ENCODE data around the gene TTLL3.
"Not testable (repeated sequence)": the region's sequence is repeated elsewhere in the genome, so short reads cannot be mapped to it uniquely, and the experiment has no call there.

Gene TTLL3

GRCh38 chr3:9809615-9810432, at the start of gene TTLL3:
TSS of gene TTLL3 (plus strand) at chr3:9810262. CDS start at chr3:9810662, 400 bp downstream.
- peak; percentile 84 for DNase-seq (ENCODE audit: low spot score)

- DNase-seq (ENCODE audit: low spot score) = no peak
These were observed 49.1 kb upstream of the TTLL3 start for GRCh38 chr3:9760779-9761505.

GRCh38 chr3:9761919-9762318, 48.1 kb upstream of the TTLL3 start:
- DNase-seq (ENCODE audit: low spot score) = no peak

GRCh38 chr3:9762871-9763270, 47.2 kb upstream of the TTLL3 start:
- DNase-seq (ENCODE audit: low spot score) = no peak

- DNase-seq (ENCODE audit: low spot score) = no peak
These were observed 44.2 kb upstream of the TTLL3 start for GRCh38 chr3:9765865-9766264.

GRCh38 chr3:9767418-9767817, 42.6 kb upstream of the TTLL3 start:
- DNase-seq (ENCODE audit: low spot score) = no peak

GRCh38 chr3:9768141-9768775, 41.8 kb upstream of the TTLL3 start:
- DNase-seq (ENCODE audit: low spot score) = no peak

- no peak for DNase-seq (ENCODE audit: low spot score)
These were observed 41.0 kb upstream of the TTLL3 start for GRCh38 chr3:9769012-9769411.

- peak; percentile 93 for DNase-seq (ENCODE audit: low spot score)
These were observed 40.4 kb upstream of the TTLL3 start, which contains the start of gene CAMK1 for GRCh38 chr3:9769426-9770275. TSS of gene CAMK1 (minus strand) at chr3:9769947. CDS start at chr3:9767749, 2,198 bp downstream.

GRCh38 chr3:9770276-9770812, 39.7 kb upstream of the TTLL3 start:
- DNase-seq (ENCODE audit: low spot score) = no peak

- DNase-seq (ENCODE audit: low spot score) = not testable (repeated sequence)
These were observed 39.1 kb upstream of the TTLL3 start for GRCh38 chr3:9771007-9771406.

GRCh38 chr3:9776896-9777693, 33.0 kb upstream of the TTLL3 start:
- no peak for DNase-seq (ENCODE audit: low spot score)

- no peak for DNase-seq (ENCODE audit: low spot score)
These were observed 32.4 kb upstream of the TTLL3 start for GRCh38 chr3:9777694-9778021.

GRCh38 chr3:9778143-9779074, 31.7 kb upstream of the TTLL3 start:
- DNase-seq (ENCODE audit: low spot score) = peak; percentile 79

- no peak for DNase-seq (ENCODE audit: low spot score)
These were observed 30.9 kb upstream of the TTLL3 start for GRCh38 chr3:9779075-9779593.

GRCh38 chr3:9779721-9780457, 30.2 kb upstream of the TTLL3 start:
- no peak for DNase-seq (ENCODE audit: low spot score)

- DNase-seq (ENCODE audit: low spot score) = no peak
These were observed 29.6 kb upstream of the TTLL3 start for GRCh38 chr3:9780458-9780812.

- no peak for DNase-seq (ENCODE audit: low spot score)
These were observed 29.2 kb upstream of the TTLL3 start for GRCh38 chr3:9780910-9781309.

GRCh38 chr3:9781551-9781950, 28.5 kb upstream of the TTLL3 start:
- no peak for DNase-seq (ENCODE audit: low spot score)
